ENCODE results near the gene LRIG2.

- TF ChIP-seq REST (IDR thresholded peaks at IDR 0.05; ENCODE audit: unreplicated experiment) (no peak), CTCF (conservative IDR thresholded peaks at IDR 0.05; ENCODE audit: low read depth in 2 of 2) (no peak), ZNF462 (CRISPR knock-in tag; IDR thresholded peaks at IDR 0.05) (no peak), POLR2AphosphoS5 (IDR thresholded peaks at IDR 0.05; ENCODE audit: low read depth) (no peak), ZNF331 (CRISPR knock-in tag; IDR thresholded peaks at IDR 0.05; ENCODE audit: low read depth) (no peak), ETS1 (IDR thresholded peaks at IDR 0.05) (no peak), EZH2phosphoT487 (IDR thresholded peaks at IDR 0.05; ENCODE audit: unreplicated experiment) (no peak), EZH2 (IDR thresholded peaks at IDR 0.05; ENCODE audit: low read depth, unreplicated experiment) (no peak), ZNF114 (CRISPR knock-in tag; IDR thresholded peaks at IDR 0.05) (no peak), CREB1 (CRISPR knock-in tag; IDR thresholded peaks at IDR 0.05; ENCODE audit: low read depth) (no peak), JUNB (IDR thresholded peaks at IDR 0.05; ENCODE audit: unreplicated experiment) (no peak), NANOG (IDR thresholded peaks at IDR 0.05; ENCODE audit: borderline replicate concordance) (no peak), STAT1 (IDR thresholded peaks at IDR 0.05; ENCODE audit: unreplicated experiment) (no peak)
These were observed 80.3 kb downstream of the LRIG2 start for GRCh38 chr1:113153116-113153803.
